ENCODE data around the gene ZNF189.
A peak's percentile ranks its signal among the peaks of the same experiment; 100 is the strongest.

The ZNF189 gene

DNA sequence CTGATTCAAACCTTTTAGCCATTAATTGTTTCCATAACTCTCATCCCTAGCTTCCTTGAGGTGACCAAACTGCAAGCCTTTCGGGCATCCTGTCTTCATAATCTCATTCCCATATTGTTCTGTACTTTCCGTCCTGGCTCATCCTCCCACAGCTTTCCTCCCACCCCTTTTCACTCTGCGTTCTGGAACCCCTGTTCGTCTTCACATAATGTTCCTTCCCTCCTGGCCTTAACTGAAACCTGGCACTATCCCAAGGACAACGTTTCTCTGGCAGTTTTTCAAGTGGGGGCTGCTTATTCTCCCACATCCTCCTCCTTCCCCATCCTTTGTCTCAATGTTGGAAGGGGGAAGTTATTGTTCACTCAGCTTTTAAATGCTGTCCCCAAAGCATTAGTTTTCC is 1.5 kb downstream of the ZNF189 start:
- Histone ChIP-seq H3K27ac (replicated peaks) (no peak overlapping the region), H3K4me3 (replicated peaks; ENCODE audit: insufficient read depth, low read length) (peak overlapping the region; percentile 78; the same call in 1 of the 2 replicates), H3K27me3 (ENCODE audit: insufficient read depth, poor library complexity, severe bottlenecking) (no peaks in the 10 kb centered on the region)
- TF ChIP-seq REST (IDR thresholded peaks at IDR 0.05; ENCODE audit: insufficient replicate concordance, low read depth) (no peak), SPI1 (IDR thresholded peaks at IDR 0.05; ENCODE audit: borderline replicate concordance, low read depth) (no peak), GABPA (IDR thresholded peaks at IDR 0.05; ENCODE audit: low read depth) (no peak), POLR2AphosphoS5 (IDR thresholded peaks at IDR 0.05; ENCODE audit: low read depth) (no peak), CTCF (IDR thresholded peaks at IDR 0.05; ENCODE audit: insufficient read depth, low read length) (no peak)
- no peak for DNase-seq (ENCODE audit: low read depth in 1 of 2, low spot score in 1 of 2)

DNA sequence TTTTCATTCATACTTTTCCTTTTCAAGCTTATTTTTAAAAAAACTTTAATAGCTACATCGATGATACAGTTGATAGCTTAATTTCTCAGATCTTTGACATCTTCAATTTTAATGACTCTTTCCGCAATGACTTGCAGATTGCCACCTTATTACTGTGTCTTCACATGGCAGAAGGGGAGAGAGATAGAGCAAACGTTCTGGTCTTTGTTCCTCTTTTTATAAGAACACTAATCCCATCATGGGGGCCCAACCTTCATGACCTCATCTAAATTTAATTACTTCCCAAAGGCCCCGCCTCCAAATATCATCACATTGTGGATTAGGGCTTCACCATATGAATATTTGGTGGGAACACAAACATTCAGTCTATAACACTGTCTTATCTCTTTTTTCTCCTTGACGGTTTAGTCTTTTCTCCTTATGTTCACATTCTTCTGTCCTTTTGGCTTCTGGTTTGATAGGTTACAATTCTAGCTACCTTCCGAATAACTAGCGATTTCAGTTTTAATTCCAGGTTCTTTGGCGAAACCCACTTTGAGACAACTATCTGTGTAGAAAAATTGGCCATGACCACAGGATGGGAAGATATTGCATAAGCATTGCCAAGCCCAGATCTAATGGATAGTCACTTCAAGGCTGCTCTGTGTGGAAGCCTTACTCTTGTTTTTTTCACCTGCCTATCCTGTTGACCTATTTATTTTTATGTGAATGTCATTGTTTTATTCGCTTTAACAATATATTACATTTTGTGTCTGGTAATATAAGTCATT is 5.0 kb downstream of the ZNF189 start:
- TF ChIP-seq CTCF (IDR thresholded peaks at IDR 0.05; ENCODE audit: insufficient read depth, low read length) (no peak), GABPA (IDR thresholded peaks at IDR 0.05; ENCODE audit: low read depth) (no peak), POLR2AphosphoS5 (IDR thresholded peaks at IDR 0.05; ENCODE audit: low read depth) (no peak), REST (IDR thresholded peaks at IDR 0.05; ENCODE audit: insufficient replicate concordance, low read depth) (no peak), SPI1 (IDR thresholded peaks at IDR 0.05; ENCODE audit: borderline replicate concordance, low read depth) (no peak)
- no peak overlapping the region for H3K4me3 ChIP-seq (replicated peaks; ENCODE audit: insufficient read depth, low read length)
- H3K27ac ChIP-seq (replicated peaks), result no peak overlapping the region
- DNase-seq (ENCODE audit: low read depth in 1 of 2, low spot score in 1 of 2), result no peak
- H3K27me3 ChIP-seq (ENCODE audit: insufficient read depth, poor library complexity, severe bottlenecking), result no peaks in the 10 kb centered on the region

DNA sequence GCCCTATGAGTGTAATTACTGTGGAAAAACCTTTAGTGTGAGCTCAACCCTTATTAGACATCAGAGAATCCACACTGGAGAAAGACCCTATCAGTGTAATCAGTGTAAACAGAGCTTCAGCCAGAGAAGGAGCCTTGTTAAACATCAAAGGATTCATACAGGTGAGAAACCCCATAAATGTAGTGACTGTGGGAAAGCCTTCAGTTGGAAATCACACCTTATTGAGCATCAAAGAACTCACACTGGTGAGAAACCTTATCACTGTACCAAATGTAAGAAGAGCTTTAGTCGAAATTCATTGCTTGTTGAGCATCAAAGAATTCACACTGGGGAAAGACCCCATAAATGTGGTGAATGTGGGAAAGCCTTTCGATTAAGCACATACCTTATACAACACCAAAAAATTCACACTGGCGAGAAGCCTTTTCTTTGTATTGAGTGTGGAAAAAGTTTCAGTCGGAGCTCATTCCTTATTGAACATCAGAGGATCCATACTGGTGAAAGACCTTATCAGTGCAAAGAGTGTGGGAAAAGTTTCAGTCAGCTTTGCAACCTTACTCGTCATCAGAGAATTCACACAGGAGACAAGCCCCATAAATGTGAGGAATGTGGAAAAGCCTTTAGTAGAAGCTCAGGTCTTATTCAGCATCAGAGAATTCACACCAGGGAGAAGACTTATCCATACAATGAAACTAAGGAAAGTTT is 9.9 kb downstream of the ZNF189 start:
- TF ChIP-seq GABPA (IDR thresholded peaks at IDR 0.05; ENCODE audit: low read depth) (no peak), POLR2AphosphoS5 (IDR thresholded peaks at IDR 0.05; ENCODE audit: low read depth) (no peak), REST (IDR thresholded peaks at IDR 0.05; ENCODE audit: insufficient replicate concordance, low read depth) (no peak), CTCF (IDR thresholded peaks at IDR 0.05; ENCODE audit: insufficient read depth, low read length) (no peak), SPI1 (IDR thresholded peaks at IDR 0.05; ENCODE audit: borderline replicate concordance, low read depth) (no peak)
- Histone ChIP-seq H3K4me3 (replicated peaks; ENCODE audit: insufficient read depth, low read length) (no peak overlapping the region), H3K27ac (replicated peaks) (no peak overlapping the region), H3K27me3 (ENCODE audit: insufficient read depth, poor library complexity, severe bottlenecking) (no peaks in the 10 kb centered on the region)
- no peak for DNase-seq (ENCODE audit: low read depth in 1 of 2, low spot score in 1 of 2)
